HG03066 (cell line): ENCODE data around the gene ZNF716.
"Not testable (repeated sequence)": the region's sequence is repeated elsewhere in the genome, so short reads cannot be mapped to it uniquely, and the experiment has no call there.

Experiments used
- ATAC-seq: cut with Tn5 transposase; IDR thresholded peaks from one replicate; pipeline ENCODE4 v1.9.1; 2021; ENCODE audit warnings: low read depth; ENCODE audit not compliant: unreplicated experiment

ZNF716 gene

GRCh38 chr7:57425969-57426628, 23.9 kb upstream of the ZNF716 start:
- no peak for ATAC-seq

GRCh38 chr7:57426629-57427003, 23.4 kb upstream of the ZNF716 start:
- no peak for ATAC-seq

GRCh38 chr7:57427146-57427545, 22.8 kb upstream of the ZNF716 start:
- no peak for ATAC-seq

- no peak for ATAC-seq
These were observed 22.4 kb upstream of the ZNF716 start for GRCh38 chr7:57427594-57427993.

- no peak for ATAC-seq
These were observed 17.4 kb upstream of the ZNF716 start for GRCh38 chr7:57432583-57432982.

GRCh38 chr7:57437581-57437980, 12.4 kb upstream of the ZNF716 start:
- ATAC-seq: no peak

GRCh38 chr7:57438244-57438643, 11.7 kb upstream of the ZNF716 start:
- no peak for ATAC-seq

- ATAC-seq: no peak
These were observed 6.4 kb upstream of the ZNF716 start for GRCh38 chr7:57443567-57443966.

GRCh38 chr7:57469186-57469828, 19.3 kb downstream of the ZNF716 start:
- not testable (repeated sequence) for ATAC-seq

- ATAC-seq: not testable (repeated sequence)
These were observed 30.3 kb downstream of the ZNF716 start for GRCh38 chr7:57480304-57480703.

GRCh38 chr7:57485022-57485421, 35.0 kb downstream of the ZNF716 start:
- ATAC-seq: not testable (repeated sequence)

- ATAC-seq: no peak
These were observed 38.0 kb downstream of the ZNF716 start for GRCh38 chr7:57487957-57488356.

- ATAC-seq: not testable (repeated sequence)
These were observed 45.1 kb downstream of the ZNF716 start for GRCh38 chr7:57495111-57495510.

- ATAC-seq: no peak
These were observed 46.4 kb downstream of the ZNF716 start for GRCh38 chr7:57496395-57496794.

GRCh38 chr7:57505176-57505575, 55.2 kb downstream of the ZNF716 start:
- no peak for ATAC-seq
